Activated gamma-delta T cell treated with anti-CD3 and anti-CD28 coated beads, Interleukin-2, amount 50 U/mL, for 16 hours (primary cell): Measurements from ENCODE around the gene GLDN.
"Not testable (repeated sequence)": the region's sequence is repeated elsewhere in the genome, so short reads cannot be mapped to it uniquely, and the experiment has no call there.

Source experiments
- DNase-seq: peaks from one replicate; pipeline ENCODE4 v3.0.0-alpha.2; 2020; ENCODE audit warnings: low read depth

GLDN gene

GRCh38 chr15:51444807-51445206 is 103.4 kb downstream of the GLDN start:
- DNase-seq = no peak

DNA sequence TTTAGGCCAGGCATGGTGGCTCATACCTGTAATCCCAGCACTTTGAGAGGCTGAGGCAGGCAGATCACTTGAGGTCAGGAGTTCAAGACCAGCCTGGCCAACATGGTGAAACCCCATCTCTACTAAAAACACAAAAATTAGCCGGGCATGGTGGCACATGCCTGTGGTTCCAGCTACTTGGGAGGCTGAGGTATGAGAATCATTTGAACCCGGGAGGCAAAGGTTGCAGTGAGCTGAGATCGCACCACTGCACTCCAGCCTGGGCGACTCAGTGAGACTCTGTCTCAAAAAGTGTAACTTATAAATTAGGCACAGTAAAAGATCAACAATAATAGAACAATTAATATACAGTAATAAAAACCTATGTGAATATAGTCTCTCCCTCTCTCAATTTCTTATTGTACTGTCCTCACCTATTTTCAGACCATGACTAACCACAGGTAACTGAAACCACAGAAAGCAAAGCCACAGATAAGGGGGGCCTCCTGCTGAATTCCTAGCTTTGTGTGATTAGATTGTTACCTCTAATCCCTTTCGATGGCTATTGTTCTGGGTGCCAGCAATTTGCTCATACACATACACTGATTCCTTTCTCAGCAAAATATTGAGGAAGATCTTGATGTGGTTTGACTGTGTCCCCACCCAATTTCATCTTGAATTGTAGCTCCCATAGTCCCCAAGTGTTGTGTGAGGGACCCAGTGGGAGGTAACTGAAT is 104.7 kb downstream of the GLDN start:
- not testable (repeated sequence) for DNase-seq

DNA sequence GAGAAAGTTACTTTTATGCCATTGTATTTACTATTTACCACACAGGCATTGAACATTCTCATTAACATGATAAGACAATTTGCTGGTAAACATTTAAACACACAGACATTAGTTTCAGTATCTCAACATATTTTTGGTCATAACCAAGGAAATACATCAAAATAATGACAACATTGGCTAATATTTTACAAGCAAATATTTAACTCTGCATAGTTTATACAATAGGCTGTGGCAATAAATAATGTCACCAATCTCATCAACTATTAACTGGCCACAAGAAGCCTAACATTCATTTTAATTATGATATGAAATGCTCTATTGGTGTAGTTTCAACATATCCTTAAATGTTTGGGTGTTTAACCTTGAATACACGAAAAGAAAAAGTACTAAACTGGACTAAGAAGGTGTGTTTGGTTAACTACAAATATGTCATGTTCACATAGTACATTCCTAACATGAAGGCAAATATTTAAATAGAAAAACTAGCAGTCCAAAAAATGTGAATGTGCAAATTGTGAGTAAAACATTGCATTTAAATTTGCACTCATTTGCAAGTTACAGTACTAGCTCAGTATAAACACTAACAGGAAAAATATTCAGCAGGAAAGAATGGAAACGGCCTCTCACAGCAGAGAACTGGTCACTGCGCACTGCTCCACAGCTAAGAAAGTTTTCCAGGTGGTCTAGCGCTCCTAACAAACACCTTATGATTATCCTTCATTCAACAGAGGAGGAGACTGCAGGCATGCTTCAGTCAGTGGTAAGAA is 106.6 kb downstream of the GLDN start:
- no peak for DNase-seq

- no peak for DNase-seq
These were observed 107.4 kb downstream of the GLDN start for GRCh38 chr15:51448622-51449399.

DNA sequence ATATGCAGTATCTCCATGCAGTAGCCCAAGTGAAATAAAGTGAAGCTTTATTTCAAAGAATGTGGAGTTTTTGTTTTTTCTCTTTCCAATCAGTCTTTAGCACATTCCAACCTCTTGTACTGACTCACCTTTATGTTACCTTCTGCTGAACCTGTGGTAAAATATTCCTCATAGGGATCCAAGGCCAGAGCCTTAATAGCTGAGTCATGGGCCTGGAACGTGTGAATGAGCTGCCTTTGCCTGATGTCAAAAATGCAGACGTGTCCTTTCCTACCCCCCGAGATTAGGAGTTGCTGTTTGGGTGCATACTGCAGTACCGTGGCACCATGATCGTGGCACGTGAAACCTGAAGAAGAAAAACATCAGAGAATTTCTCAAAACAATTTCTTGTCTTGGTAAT is 108.5 kb downstream of the GLDN start:
- DNase-seq = no peak
